Activated naive CD4-positive, alpha-beta T cell treated with anti-CD3 and anti-CD28 coated beads, Interleukin-2, amount 50 U/mL, for 16 hours (primary cell): Measurements from ENCODE around the gene TECR.

Source experiments
- DNase-seq: peaks from one replicate; pipeline ENCODE4 v3.0.0-alpha.2; 2020

TECR gene

DNA sequence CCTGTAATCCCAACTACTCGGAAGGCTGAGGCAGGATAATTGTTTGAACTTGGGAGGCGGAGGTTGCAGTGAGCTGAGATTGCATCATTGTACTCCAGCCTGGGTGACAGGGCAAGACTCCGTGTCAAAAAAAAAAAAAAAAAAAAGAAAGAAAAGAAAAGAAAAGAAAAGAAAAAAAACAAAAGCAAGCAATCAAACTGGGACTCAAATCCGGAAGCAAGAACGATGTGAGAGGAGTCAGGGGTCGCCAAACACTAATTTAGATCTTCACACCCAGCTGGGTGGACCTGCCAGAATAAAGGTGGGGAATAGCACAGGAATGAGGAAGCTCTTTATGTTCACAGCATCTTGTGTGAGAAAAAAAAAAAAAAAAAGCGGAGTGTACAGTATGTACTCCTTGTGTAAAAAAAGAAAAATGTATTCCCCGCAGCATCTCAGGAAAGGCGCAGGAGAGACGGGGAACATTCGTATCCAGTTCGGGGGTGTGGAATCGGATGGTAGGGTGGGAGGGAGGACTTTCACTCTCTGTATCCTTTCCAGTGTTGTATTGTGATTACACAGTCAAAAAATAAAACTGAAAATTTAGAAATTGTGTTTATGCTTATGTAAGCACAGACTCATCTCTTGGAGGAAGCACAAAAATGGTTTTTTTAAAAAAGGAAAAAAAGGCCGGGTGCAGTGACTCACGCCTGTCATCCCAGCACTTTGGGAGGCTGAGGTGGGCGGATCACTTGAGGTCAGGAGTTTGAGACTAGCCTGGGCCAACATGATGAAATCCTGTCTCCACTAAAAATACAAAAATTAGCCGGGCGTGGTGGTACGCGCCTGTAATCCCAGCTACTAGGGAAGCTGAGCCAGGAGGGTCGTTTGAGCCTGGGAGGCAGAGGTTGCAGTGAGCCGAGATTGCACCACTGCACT lies 18.8 kb upstream of the TECR start:
- no peak for DNase-seq

DNA sequence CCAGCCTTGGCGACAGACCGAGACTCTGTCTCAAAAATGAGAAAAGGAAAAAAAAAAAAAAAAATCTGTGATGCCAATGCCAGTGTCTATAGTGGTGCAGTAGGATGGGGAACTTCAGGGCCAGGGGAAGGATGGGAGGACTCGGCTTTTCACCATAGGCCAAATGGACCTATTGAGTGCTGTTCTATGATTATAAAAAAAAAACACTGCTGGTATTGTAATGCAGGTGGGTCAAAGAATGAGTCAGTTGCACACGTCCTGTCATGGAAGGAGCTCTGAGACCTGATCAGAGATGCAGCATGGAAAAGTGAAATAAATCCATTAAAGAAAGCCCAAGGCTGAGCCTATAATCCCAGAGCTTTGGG lies 18.2 kb upstream of the TECR start:
- no peak for DNase-seq

DNA sequence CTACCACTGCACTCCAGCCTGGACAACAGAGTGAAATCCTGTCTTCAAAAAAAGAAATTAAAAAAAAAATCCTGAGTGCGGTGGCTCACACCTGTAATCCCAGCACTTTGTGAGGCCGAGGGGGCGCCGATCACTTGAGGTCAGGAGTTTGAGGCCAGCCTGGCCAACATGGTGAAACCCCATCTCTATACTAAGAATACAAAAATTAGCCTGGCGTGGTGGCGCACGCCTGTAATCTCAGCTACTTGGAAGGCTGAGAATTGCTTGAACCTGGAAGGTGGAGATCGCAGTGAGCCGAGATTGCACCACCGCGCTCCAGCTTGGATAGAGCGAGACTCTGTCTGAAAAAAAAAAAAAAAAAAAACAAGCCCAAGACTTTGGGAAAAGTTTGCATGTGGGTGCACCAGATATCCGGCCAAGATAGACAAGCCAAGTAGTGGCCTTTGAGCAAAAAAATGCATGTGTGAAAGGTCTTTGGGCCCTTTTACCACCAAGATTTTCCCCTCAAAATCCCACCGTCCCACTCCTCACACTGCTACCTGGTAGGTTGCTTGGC lies 16.9 kb upstream of the TECR start:
- DNase-seq: no peak

DNA sequence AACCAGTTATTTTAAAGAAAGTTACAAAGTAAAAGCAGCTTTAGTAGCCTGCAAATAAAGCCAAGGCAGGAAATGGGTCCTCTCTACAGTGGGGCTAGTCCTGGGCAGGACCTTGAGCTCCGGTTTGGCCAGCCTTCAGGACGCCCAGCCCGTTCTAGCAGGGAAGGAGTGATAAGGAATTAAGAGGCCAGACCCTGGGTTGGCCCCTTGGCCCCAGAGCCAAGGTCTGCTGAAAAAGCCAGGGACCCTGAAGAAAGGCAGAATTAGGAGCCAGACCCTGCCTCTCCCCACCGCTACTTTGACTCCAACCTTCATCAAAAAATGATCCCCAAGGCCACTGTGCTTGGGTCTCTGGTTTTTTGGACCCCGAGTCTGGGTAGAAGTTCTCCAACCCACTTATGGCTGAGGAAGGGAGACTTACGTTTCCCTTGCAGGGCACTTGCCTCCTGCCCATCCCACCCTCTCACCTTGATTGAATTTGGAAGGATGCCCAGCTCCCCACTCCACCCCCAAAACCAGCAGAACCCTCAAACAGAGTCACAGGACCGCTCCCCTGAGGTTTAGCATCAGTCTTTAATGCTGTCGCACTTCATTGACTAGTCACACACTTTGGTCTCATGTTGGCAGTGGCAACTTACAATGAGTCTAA lies 15.1 kb upstream of the TECR start:
- DNase-seq: no peak

DNA sequence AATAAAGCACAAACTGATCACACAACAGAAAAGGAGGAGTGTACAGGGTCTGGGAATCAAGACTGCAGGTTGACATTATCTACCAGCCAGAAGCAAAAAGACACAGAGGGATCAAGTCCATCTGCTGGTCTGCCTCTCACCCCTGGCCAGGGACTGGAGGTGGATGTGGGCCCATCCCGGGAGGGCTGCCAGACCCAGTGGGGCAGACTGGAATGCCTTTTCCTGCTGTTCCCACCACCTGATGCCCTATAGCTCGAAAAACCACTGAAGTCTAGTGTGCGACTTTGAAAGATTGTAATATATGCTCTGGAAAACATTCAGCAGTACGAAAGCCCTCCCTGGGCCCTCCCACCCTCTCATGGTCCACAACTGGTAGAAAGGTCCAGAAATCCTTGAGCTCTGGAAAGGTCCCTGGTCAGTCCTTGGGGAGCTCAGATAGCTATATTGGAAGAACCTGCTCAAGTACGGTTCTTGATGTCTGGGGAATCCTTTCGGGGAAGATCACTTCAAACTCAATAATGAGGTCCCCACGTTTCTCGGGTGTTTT lies 13.8 kb upstream of the TECR start:
- no peak for DNase-seq

DNA sequence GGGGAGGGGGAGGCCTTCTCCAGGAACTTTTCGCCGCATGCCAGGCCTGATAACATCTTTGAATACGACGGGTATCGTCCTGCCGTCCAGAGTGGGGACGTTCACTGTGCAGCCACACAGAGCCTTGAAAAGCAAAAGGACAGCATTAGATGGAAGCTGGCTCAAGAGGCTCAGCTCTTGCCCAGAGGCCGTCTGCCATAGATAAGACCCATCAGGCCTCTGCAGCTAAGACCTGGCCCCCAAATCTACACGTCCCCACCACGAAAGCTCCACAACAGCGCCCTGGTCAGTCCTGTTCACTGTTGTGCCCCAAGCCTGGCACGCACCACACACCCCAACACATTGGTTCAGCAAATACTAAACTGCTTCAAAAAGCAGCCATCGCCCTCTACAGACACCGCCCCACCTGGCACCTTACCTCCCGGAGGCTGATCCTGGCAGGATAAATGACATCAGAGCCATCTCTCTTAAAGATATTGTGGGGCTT lies 13.3 kb upstream of the TECR start:
- no peak for DNase-seq

DNA sequence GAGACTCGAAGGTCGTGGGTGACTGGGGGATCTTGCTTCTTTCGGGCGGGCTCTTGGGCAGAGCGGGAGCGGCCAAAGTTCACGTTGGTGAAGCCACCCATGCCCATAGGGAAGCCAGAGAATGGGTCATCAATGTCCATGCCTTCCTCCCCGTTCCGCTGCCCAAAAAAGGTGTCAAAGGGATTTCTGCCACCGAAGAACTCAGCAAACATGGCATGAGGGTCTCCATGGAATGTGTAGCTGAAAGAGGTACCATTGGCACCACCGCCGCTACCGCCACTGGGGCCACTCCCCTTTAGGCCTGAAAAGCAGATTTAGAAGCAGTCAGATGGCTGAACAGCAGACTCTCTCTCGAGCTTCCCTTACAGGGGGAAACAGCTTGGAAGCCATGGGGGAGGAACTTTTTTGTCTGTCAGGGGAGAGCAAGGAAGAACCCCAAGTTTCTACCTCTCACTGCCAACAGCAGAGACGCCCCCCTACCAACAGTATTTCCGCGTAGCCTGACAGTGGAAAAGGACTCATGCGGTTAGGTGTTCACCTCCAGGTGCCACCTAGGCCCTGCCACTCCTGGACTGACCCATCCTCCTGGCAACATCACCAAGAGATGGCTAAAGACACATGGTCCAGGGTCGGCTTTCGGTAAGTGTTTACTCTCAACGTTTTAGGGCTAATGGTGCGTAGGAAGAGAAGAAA lies 12.5 kb upstream of the TECR start:
- DNase-seq: no peak

DNA sequence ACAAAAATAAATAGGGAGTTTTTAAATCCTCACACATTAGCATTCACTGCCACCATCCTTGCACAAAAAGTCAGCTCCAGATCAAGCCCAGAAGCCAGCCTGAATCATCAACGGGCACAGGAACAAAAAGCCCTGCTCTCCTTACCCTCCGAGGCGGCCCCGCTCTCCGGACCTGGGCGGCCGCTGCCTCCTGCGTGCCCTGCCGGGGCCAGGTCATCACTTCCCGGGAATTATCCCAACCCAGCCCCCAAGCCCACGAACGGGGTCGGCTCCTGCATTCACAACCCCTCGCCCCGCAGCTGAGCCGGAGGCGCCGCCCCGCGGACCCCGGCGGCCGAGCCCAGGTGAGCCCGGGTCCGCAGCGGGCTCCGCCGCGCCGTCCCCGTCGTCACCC lies 12.0 kb upstream of the TECR start:
- DNase-seq: no peak

DNA sequence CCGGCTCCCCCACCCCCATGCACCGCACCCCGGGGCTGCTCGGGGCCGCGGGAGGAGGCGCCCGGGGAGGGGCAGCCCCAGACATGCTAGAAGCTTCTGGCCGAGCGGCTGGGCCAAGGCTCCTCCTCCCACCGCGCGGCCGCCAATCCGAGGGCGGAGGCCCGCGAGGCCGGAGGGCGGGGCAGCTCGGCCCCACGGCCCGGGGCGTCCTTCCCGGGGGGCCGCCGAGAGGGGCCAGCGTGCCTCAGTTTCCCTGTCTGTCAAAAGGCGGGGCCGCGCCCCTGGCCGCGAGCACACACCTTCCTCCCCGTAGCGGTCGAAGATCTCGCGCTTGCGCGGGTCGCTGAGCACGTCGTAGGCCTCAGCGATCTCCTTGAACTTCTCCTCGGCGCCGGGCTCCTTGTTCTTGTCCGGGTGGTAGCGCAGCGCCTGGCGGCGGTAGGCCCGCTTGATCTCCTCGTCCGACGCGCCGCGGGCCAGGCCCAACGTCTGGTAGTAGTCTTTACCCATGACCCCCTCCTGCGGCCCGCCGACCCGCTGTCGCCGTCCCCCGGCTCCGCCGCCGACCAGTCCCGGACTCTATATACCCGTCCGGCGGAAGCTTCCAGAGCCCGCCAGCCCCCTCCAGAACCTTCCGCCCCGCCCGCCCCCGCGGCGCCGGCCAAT lies 11.4 kb upstream of the TECR start, which contains the start of gene DNAJB1:
DNAJB1 (minus strand) TSS at position 558 of the 666 bp plus-strand sequence; CDS start at position 510, 48 bp downstream.
- peak; percentile 56 for DNase-seq

DNA sequence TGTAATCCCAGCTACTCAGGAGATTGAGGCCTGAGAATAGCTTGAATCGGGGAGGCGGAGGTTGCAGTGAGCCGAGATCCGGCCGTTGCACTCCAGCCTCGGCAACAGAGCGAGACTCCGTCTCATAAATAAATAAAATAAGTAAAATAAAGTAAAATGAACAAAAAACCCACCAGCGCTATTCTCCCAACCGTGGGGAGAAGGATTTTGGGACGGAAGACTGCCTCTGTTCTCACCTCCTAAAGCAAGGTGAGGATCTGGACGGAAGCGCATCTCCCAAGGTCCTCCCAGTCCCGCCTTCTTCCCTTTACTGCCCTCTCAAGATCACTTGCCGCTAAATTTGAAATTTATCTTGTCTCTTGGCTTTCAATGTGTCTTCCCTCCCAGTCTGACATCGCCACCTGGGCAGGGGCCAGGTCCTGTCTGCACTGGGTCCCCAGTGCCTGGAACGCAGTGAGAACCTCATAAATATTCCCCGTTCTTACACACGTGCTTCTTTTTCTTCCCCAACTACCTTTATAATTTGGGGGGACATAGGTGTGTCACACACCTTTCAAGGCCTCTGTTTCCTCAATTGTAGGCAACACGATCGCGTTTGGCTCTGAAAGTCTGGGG lies 10.0 kb upstream of the TECR start:
- no peak for DNase-seq

DNA sequence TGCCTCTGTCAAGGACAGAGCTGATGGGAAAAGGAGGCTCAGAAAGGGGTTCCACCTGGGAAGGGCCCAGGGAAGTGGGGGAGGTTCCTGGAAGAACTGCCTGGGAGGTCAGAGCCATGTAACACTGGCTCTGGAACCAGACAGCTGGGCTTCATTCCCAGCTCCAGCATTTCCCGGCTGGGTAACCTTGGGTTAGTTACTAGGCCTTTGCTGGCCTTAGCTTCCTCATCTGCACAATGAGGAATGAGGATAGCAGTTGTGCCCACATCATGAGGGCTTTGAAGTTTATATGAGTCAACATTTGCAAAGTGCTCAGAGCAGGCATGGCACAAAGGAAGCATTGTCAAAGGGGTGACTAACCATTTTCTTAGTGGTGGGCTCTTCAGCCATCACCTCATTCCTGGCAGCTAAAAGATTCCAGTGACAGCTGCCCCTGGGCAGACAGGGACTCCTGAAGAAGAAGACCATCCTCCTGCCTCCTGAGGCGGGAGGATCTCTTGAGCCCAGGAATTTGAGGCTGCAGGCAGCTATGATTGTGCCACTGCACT lies 9.5 kb upstream of the TECR start:
- DNase-seq: no peak

DNA sequence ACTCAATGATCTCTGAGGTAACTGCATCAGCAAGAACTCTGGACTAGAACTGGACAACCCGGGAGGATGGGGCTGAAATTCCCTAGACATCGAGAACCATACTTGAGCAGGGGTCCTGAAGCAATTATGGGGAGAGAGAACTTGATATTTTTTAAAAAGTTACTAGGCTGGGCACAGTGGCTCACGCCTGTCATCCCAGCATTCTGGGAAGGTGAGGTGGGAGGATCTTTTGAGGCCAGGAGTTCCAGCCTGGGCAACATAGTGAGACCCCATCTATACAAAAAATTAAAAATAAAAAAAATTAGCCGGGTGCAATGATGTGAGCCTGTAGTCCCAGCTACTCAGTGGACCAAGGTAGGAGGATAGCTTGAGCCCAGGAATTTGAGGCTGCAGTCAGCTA lies 8.9 kb upstream of the TECR start:
- no peak for DNase-seq

DNA sequence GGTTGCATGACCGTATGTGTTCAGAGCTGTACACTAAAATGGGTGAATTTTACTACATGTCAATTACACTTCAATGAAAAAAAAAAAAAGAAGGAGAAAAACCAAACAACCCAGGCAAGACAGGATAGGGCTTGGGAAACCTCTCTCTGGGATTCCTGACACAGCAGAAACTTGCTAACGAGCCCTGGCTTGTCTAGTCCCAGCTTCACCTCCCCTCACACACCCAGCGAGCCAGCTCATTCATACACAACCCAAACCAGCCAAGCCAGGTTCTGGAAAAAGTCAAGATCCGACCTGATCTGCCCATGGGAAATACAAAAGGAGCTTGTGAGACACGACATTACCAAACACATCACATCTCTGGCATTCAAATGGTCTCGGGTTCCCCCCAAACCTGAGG lies 3.7 kb upstream of the TECR start:
- no peak for DNase-seq

DNA sequence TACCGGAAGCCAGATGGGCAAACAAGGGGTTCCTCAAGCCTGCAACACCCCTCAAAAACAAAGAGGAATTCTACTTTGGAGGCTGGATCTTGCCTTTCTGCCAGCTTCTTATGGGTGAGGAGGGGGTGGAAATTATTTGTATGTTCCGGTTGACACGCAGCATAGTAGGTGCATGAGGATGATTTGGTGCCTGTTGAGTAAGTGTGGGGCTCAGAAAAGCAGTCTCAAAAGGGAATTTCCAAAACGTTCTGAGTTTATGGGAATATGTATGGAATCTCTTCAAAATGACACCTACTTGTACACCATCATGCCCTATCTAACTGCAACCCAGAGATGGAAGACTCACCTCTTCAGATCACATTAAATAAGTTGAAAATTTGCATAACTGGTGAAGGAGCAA lies 3.0 kb upstream of the TECR start:
- DNase-seq: no peak

DNA sequence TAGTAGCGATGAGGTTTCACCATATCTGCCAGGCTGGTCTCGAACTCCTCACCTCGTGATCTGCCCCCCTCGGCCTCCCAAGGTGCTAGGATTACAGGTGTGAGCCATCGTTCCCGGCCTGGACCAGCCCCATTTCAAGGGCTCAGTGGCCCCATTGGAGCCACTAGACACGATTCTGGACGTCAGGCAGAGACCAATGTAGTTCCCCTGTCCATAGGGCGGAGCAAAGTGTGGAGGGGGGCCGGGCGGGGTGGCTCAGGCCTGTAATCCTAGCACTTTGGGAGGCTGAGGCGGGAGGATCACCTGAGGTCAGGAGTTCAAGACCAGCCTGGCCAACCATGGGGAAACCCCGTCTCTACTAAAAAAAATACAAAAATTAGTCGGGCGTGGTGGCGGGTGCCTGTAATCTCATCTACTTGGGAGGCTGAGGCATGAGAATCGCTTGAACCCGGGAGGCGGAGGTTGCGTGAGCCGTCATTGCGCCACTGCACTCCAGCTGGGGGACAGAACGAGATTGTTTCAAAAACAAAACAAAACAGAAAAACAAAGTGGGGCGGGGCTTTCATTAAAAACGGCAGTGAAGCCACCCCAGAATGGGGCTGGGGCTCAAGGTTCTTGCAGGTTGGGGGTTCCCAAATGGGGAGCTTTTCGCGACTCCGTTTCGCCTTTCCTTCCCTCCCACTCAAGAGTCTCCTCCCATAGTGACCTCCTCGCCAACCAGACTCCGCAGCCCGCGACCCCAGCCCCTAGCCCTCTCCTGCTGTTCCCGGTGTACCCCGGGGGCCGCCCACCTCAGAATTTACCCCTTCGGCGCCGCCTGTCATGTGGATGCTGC lies 758 bp upstream of the TECR start:
- DNase-seq: no peak

DNA sequence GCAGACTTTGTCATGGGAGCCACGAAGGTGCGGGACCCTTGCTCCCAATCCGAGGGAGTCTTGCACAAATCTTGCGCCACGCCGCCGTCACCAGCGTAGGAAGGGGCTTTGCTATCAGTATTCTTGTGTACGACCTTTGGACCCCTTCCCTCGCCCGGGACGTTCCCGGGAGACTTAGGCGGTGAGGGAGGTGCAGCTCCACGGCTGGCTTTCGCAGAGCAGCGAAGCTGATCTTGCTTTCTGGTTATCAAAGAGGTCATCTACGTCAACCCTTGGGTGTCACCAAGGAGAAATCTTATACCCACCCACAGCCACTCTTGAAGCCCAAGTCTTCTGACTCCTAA lies 583 bp downstream of the TECR start:
- no peak for DNase-seq

DNA sequence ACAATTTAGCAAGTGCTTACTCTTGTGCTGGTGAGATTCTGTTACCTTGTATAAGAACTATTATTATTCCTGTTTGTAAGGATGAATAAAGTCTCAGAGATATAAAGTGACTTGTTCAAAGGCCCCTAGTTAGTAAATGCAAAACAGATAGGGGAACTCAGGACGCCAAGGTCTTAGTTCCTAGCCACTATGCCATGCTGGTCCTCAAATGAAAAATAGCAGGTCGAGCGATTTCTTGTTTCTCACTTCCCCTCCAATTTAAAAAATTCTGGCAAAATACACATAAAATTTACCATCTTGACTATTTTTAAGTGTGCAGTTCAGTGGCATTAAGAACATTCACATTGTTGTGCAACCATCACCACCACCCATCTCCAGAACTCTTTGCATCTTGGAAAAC lies 1.1 kb downstream of the TECR start:
- DNase-seq: no peak

DNA sequence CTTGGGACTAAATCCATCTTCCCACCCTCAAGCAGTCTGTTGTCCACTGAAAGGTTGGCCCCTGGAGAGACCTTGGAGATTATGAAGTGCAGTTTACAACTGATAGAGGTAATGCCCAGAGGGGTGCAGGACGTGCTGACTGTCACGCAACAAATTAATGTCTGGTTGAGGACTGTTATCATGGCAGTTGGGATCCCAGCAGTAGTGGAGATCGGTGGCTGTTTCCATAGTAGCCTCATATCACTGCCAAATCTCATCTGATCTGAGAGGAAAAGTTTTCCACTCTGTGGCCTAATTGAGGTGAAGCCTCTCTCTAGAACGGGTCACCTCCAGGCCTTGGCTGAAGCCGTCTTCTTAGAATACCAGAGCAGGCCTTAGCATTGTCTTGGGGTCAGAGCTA lies 4.1 kb downstream of the TECR start:
- no peak for DNase-seq

DNA sequence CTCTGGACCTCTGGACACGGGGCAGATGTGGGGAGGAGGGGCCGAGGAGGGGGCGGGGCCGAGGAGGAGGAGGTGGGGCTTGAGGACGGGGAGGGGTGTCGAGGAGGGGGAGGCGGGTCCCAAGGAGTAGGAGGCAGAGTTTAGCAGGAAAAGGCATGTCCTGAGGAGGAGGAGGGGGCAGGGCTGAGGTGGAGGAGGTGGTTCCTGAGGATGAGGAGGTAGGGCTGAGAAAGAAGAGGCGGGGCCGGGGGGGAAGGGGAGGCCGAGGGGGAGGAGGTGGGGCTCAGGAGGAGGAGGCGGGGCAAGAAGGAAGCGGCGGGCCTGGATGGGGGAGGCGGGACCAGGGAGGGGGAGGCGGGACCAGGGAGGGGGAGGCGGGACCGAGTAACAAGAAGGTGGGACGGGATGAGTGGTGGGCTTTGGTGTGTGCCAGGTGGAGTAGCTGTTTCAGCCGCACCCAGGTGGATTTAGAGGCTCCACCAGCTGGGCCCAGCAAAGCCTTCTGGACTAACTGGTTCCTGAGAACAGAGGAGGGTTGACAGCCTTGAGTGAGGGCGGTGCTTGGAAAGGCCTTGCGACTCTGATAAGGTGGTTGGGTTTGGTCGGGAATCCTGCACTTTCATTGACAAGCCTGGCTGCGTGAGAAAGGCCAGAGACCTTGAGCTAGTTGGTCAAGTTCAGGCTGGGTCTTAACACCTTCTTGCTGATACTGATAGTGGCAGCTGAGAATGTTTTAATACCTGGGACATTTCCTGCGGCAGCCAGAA lies 7.7 kb downstream of the TECR start:
- DNase-seq: peak; percentile 38
